HG03025 (cell line): Measurements from ENCODE around the gene RBM33.
A peak's percentile ranks its signal among the peaks of the same experiment; 100 is the strongest.
"Not testable (repeated sequence)": the region's sequence is repeated elsewhere in the genome, so short reads cannot be mapped to it uniquely, and the experiment has no call there.

Source experiments
- ATAC-seq: cut with Tn5 transposase; IDR thresholded peaks from one replicate; pipeline ENCODE4 v1.9.1; 2021; ENCODE audit warnings: mild to moderate bottlenecking, moderate library complexity; ENCODE audit not compliant: unreplicated experiment, low FRiP score

RBM33 gene

GRCh38 chr7:155815332-155816191 is 171.1 kb downstream of the RBM33 start:
- ATAC-seq: peak; percentile 66

DNA sequence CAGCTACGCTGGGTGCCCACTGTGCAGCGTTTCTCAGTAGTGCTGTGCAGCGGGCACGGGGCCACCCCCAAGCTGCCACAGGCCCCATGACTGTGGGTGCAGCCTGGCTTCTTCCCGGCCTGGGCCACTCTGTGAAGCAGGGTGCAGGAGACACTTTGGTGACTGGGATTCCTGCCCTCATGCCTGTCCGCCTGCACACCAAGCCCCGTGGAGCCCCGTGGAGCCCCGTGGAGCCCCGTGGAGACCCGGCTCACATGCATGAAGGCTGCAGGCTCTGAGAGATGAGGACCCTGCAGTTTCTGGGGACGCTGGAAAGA is 171.7 kb downstream of the RBM33 start:
- ATAC-seq: no peak

DNA sequence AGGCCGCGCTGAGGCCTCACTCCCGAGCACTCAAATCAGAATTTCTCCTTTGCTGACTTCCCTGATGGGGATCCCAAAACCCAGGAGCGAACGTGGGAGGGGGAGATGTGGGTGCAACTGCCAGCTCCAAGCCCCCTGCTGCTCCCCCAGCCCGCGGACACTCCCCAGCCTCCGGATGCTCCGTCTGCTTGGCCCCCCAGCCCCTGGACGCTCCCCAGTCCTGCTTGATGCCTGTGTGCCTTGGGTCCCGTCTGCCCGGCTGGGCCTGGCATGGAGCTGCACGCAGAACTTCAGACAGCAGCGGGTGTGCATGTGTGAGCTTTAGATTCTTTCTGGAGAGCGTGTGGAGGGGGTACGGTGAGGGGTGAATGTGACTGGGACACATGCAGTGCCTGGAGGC is 172.5 kb downstream of the RBM33 start:
- no peak for ATAC-seq

- not testable (repeated sequence) for ATAC-seq
Measured at GRCh38 chr7:155817515-155817914, 173.1 kb downstream of the RBM33 start.

- ATAC-seq: no peak
Measured at GRCh38 chr7:155818154-155818819, 173.8 kb downstream of the RBM33 start.

GRCh38 chr7:155818820-155819168 is 174.3 kb downstream of the RBM33 start:
- no peak for ATAC-seq

DNA sequence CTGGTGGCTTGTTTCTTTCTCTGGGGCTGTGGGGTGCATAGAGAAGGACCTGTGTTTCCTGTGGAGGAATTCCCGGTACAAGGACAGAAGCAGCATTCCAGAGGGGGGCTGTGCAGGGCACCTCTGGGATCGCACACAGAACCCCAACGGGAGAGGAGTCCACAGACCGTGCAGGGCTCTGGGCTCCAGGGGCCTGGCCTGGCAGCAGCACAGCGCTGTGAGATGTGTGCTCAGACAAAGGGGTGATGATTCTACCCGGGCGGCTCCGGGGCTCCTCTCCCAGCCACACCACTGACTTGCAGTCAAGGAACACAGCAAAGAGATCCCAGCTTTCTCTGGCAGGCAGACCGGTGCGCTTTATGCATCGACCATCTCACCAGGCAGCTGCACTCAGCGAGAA is 174.7 kb downstream of the RBM33 start:
- no peak for ATAC-seq

GRCh38 chr7:155820246-155820645 is 175.8 kb downstream of the RBM33 start:
- ATAC-seq: no peak

- ATAC-seq: no peak
Measured at GRCh38 chr7:155820788-155821187, 176.3 kb downstream of the RBM33 start.

DNA sequence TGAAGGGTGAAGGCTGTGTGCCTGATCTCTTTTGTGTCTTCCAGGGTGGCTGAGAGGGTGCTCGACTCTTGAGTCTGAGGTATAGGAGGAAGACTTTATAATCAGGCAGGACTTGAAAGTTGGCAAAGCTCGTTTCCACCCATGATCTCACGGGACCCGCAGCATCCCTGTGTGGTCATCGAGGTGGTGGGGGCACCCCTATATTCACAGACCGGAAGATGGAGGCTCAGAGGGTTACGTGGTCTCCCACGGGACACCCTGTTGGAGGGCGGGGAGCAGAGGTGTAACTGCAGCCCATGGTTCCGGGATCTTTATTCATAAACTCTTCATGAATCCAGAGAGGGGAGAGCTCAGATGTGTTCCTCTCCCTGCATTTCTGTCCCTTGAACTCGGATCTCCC is 177.4 kb downstream of the RBM33 start:
- no peak for ATAC-seq

DNA sequence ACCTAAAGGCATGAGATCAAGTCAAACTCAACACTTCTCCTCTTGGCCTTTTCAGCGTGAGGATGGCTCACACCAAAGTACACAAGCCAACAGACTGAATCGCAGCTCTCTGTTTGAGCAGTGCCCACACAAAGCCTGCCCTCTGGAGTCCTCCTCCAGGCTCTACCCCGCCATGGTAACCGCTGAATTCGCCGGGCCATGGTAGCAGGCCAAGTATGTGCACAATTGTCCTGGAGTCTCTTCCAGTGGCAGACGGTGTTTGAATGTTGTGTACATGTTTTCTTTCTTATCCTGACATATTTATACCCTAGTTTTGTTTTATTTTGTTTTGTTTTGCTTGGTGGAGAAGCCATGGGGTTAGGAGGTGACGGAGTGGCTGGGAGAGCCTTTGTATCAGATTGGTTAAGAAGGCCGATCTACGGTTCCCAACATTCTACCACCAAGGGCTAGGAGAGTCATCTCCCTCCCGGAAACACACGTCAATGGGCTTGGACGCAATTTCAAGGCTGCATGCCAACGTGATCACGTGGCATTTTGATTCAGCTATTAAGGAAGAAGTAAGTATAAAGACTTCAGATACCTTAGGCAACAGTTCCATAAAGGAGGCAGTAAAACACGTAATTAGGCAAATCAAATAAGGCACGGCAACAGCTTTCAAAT is 179.9 kb downstream of the RBM33 start:
- ATAC-seq: no peak

DNA sequence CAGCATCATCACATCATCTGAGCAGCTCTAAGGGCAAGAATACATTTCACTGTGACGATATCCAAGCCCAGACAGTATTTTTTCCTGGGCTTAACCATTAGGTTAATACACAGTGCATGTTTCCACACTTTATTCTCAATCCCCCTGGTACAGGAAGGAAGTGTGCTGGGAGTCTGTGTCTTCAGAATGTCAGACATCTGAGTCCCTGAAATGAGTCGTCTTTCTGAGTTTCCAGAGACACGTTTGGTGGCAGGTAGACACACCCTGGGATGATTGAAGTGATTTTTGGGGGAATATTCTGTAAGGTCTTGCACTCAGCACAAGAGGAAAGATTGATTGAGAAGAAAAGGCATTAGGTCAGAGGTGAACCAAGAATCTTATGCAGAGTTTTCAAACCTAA is 180.9 kb downstream of the RBM33 start:
- no peak for ATAC-seq

- no peak for ATAC-seq
Measured at GRCh38 chr7:155829796-155830470, 185.5 kb downstream of the RBM33 start.
